Measurements from ENCODE around the gene THSD7A.

Gene THSD7A, protein sequence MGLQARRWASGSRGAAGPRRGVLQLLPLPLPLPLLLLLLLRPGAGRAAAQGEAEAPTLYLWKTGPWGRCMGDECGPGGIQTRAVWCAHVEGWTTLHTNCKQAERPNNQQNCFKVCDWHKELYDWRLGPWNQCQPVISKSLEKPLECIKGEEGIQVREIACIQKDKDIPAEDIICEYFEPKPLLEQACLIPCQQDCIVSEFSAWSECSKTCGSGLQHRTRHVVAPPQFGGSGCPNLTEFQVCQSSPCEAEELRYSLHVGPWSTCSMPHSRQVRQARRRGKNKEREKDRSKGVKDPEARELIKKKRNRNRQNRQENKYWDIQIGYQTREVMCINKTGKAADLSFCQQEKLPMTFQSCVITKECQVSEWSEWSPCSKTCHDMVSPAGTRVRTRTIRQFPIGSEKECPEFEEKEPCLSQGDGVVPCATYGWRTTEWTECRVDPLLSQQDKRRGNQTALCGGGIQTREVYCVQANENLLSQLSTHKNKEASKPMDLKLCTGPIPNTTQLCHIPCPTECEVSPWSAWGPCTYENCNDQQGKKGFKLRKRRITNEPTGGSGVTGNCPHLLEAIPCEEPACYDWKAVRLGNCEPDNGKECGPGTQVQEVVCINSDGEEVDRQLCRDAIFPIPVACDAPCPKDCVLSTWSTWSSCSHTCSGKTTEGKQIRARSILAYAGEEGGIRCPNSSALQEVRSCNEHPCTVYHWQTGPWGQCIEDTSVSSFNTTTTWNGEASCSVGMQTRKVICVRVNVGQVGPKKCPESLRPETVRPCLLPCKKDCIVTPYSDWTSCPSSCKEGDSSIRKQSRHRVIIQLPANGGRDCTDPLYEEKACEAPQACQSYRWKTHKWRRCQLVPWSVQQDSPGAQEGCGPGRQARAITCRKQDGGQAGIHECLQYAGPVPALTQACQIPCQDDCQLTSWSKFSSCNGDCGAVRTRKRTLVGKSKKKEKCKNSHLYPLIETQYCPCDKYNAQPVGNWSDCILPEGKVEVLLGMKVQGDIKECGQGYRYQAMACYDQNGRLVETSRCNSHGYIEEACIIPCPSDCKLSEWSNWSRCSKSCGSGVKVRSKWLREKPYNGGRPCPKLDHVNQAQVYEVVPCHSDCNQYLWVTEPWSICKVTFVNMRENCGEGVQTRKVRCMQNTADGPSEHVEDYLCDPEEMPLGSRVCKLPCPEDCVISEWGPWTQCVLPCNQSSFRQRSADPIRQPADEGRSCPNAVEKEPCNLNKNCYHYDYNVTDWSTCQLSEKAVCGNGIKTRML (N-terminal part only)

DNA sequence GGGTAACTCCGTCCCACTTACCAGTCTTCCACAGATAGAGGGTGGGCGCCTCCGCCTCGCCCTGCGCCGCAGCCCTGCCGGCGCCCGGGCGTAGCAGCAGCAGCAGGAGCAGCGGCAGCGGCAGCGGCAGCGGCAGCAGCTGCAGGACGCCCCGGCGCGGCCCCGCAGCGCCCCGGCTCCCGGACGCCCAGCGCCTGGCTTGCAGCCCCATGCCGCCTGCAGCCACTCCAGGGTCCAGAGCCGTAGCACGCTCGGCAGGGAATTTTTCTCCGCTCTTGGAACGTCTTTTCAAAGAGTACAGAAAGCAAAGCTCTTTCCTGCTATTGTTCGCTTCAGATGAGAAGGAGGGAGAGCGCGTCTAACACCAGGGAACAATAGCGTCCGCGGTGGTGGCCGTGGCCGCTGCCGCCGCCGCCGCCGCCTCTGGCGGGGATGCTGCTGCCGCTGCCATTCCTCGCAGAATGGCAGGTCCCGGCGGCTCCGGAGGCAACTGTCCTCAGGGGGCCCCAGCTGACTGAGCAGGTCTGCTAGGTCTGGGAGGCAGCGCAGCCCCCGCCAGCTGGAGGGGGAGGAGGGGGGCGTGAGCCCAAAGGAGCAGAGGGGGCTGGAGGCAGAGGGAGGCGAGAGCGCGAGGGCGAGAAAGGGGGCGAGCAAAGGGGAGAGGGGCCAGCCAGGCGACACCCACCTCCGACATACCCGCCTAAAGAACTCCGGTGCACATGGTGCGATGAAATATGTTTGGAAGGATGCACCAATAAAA is at the start of gene THSD7A:
Gene THSD7A (minus strand): TSS at position 463 of the 760 bp plus-strand sequence. CDS start 252 bp downstream, at position 211.
- DNase-seq (ENCODE audit: low spot score) = peak; percentile 52

DNA sequence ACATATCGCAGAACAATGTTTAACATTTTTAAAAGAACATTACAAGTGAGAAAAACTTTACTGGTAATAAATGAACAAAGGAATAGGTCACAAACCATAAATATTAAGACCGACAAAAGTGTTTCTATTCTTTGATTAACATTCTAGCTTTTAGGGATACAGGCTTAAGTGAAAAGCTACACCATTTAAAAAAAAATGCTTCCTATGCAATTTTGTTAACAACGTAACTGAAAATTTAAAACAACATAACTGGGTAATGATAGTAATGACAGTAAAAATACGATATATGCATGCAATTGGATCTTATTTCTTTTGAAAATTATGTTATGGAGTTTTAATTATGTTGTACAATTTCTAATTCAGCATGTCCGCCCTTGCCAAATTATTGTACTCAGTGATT is 49.7 kb upstream of the THSD7A start:
- no peak for DNase-seq (ENCODE audit: low spot score)

DNA sequence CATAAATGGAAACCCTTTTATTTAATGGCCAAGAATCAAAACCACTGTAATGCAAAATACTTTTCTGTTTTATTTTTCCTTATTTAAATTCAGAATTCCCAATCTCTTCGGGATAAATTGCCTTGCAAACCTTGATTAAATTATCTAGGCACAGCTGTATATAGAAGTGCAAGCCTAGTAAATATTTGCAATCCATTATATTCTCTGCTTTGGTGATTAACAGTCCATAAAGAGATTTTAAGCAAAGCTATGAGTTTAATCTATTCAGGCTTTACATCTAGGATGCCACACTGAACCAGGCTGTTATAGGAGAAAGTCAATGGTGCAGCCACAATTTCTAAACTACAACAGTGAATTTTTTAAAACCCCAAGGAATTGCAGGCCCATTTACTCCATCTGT is 43.6 kb upstream of the THSD7A start:
- DNase-seq (ENCODE audit: low spot score) = no peak

DNA sequence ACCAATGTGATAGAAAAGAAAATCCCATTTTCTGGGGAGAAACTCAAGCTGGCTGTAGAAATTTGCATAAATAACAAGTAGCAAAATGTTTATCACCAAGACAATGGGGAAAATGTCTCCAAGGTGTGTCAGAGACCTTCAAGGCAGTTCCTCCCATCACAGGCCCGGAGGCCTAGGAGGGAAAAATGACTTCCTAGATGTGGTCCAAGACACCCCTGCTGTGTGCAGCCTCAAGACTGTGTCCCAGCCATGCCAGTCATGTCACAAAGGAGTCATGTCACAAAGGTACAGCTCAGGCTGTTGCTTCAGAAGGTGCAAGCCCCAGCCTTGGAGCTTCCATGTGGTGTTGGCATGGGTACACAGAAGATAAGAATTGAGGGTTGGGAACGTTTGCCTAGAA is 33.7 kb upstream of the THSD7A start:
- DNase-seq (ENCODE audit: low spot score) = no peak

DNA sequence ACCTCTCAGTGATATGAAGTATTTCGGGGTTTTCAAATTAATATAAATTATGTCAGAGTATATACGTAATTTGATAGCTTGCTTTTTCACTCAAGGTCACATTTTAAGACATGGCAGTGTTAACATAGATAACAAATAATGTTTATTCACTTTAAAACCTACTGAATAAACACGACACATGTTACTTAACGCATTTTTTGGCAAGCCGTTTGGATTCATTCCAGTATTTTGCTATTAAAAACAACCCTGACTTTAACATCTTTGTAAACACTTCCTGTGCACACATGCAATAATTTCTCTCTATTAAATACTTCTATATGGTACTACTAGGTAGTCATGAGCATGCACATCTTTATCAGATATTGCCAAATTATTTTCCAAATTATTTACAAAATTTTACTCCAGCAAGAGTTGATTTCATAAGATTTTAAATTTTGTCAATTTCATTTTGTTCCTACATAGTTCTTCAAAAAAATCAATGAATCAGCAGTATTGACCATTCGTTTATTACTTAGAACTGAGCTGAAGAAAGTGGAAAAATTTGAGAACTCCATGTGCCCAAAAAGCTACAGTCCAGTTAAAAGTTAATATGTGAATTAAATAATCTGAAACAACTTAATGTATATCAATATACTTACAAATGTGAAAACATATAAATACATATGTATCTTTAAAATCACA is 26.8 kb upstream of the THSD7A start:
- no peak for DNase-seq (ENCODE audit: low spot score)

DNA sequence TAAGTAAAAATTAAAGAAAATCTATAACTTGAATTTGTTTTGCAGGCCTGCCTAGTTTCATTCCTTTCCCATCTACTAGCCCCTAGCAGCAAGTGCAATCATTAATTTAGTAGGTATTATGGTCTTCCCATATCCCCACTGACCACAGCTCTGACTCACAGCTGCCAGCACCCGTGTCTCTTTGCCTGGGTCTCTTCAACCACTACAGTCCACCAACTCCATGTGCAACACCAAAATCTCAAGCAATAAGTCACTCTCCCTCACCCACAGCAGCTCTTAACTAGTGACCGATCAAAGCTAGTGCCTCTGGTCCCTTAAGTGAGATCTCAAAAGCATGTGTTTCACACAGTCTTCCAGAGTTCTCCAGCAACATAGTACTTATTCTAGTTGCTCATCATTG is 26.0 kb upstream of the THSD7A start:
- DNase-seq (ENCODE audit: low spot score) = no peak

DNA sequence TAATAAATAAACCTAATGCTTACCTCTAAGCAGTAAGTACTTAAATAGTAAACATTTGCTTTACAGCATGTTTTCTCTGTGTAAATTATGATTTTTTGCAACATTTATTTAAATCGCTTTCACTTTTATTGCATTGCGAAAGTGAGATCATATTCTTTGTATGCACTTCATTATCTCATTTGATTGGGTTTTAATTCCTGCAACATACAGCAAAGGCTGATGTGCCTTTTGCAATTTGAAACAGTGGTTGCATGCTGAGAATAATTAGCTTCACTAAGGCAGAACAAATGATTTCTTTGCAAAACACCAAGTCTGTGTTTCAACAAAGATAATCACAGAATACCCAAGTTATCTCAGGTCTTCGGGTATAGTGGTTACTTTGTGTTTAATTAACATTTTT is 16.3 kb upstream of the THSD7A start:
- no peak for DNase-seq (ENCODE audit: low spot score)

DNA sequence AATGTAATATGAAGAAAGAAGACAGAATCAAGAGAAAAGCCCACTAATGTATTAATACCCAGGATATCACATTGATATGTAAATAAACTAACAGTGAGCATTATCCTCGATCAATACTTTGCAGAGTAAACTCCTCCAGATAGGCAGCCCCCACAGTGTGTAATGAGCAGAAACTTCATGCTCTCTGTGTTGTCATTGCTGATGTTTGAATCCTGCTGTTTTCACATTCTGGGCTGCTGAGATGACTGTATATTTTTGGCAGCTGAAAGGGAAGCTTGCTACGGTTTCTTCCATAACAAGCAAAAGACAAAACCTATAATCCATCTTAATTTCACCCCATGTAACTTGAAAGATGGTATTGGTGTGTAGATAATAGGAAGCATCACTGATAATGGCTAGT is 15.3 kb upstream of the THSD7A start:
- no peak for DNase-seq (ENCODE audit: low spot score)

DNA sequence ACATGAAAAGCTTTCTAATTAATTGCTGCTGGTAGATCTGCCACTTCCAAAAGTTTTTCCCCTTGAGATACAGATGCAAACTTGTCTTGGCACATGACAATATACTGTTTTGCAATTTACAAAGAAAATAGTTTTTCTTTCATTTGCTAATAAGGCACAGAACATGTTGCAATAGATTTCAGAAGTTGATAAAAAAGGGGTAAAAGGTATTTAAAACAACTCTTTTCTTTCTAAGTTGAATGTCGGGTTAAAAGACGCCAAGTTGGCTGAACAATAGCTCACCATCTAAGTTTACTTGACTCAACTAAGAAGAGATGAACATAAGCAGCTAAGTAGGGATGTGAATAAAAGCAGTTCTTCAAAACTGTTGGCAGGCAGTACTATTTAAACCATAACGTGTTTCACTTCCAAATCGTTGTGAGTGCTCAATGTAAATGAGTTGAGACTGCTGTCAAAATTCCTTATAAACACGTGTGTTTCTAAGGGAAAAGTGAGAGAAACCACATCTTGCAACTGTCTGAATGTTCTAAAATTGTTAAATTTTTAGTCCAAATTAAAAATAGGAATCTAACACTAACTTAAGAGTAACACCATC is 14.5 kb upstream of the THSD7A start:
- DNase-seq (ENCODE audit: low spot score) = no peak

DNA sequence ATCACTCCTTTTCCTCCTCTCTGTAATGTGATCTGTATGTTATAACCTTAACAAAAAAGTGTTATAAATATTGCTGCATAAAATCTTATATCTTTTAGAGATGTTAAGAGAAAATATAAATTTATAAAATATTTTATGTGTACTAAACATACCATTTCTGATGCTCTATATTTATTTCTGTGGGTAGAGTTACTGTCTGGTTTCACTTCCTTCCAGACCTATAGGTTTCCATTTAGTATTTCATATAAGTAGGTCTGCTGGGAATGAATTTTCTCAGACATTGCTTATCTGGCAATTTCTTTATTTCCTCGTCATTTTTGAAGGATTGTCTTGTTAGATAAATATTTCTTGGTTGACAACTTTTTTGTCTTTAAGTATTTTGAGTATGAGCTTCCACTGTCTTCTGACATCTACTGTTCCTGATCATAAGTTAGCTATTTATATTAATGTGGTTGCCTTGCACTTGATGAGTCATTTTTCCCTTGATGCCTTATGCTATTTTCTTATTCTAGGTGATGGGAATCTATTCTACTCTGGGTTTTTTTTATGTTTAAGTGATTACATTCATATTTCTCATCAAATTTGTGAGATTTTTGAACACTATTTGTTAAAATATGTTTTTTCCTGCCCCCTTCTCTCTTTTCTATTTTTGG is 11.2 kb upstream of the THSD7A start:
- no peak for DNase-seq (ENCODE audit: low spot score)

DNA sequence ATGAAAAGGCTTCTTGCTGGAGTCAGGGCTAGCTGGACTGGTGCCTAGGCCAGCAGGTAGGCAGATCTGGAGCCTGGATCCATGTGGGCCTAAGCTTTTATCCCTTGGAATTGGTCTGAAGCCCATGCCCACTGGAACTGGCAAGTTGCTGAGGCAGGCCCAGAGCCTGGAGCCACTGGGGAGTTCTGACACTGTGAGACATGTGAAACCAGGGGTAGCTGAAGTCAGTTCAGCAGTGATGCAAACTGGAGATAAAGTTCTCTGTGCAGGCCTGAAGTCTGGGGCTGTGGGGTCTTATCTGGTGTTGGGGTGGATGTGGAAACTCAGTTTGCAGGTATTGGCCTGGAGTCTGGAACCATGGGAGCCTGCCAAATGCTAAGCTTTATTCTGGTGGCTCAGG is 9.7 kb upstream of the THSD7A start:
- no peak for DNase-seq (ENCODE audit: low spot score)

DNA sequence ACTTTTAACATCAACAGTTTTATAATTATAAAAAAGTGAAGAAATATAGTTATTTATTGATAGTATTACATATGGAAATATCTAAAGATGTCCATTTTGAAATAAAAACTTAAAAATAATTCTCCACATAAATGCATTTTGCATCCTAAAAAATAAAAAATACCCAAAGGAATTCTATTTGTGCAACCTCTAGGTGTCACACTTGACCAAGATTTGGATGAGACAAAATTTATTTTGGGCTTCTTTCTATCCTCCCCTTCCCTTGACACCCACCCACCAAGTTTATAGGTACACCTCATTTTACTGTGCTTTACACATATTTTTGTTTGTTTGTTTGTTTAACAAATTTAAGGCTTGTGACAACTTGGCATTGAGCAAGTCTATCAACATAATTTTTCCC is 3.3 kb upstream of the THSD7A start:
- no peak for DNase-seq (ENCODE audit: low spot score)

DNA sequence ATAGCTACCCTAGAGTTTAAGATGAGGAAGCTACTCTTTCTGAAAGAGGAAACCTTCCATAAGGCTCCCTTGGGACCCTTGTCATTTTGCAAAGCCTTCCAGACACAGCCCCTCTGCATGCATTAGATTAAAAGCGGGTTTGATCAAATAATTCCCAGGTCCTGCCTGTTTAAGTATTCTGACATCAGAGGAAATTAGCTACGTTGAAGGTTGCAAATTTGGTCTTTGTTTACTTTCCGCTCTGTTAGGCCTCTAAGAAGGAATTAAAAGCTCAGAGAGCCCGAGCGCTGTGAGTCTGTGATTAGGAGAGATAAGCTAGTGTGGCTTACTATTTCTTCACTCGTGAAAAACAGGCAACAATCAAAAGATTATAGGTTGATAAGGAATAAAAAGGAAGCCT is 1.4 kb upstream of the THSD7A start:
- no peak for DNase-seq (ENCODE audit: low spot score)

DNA sequence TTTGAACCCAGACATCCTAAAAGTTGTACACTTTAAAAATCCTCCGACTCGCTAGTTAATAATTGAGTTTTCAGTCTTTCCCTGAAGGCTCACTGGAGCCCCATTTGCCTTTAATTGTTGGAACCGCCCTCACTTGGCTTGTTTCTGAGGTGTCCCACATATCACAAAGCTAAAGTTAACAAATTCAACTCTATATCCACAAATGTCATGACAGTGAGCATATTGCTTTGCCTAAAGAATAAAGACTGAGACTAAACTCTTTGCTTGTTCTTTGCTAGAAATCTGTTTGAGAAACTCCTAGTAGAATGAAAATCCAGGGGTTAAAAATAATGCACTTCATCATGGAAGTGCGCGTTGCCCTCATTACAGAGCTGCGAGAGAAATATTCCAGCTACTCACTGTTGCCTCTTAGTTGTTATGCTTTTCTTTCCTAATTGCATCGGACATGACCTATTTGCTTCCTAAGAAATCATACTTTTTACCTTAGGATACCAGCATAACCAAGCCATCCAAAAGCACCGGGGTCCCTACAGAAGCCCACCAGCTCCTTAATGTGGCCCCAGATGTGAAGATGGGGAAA is 752 bp downstream of the THSD7A start:
- peak; percentile 18 for DNase-seq (ENCODE audit: low spot score)

DNA sequence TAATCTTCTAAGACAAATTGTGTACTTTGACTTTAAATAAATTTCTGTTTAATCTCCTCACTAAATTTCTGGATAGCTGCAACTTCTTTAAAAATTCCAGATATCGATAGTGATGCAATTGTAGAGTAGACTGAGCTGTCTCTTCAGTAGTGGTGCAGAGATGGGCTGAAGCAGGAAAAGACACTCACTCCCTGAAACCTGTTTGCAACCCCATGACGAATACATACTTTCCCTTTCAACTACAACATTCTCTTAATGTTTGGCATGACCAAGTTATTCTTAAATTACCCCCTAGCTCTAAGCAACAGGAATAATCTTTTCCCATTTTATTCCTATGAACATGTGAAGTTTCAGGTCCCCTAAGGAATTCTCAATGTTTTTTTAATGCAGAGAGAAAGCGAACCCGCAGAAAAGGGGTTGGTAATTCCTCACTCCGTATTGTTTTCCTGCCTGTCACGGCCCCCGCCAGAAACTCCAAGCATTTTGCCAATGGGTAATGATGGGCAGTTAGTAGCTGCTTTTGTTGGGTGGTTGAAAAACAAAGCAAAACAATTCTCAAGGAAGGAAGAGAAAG is 1.3 kb downstream of the THSD7A start:
- DNase-seq (ENCODE audit: low spot score) = peak; percentile 44

DNA sequence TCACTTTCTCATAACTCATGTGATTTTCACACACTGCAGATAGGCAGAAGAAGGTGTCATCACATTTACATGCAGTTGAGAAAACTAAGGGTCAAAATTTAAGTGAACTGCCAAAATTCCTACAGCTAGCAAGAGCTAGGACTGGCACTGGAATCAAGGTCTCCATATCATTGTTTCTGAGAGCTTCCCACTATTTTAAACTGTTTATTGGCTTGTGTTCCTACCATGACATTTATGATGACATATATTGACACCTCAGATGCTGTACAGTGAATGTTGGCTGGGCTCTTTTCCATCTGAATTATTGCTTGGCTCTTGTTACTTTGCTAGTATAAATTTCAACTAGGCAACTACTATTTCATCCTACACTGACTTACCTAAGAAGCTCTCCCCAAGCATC is 2.0 kb downstream of the THSD7A start:
- DNase-seq (ENCODE audit: low spot score) = no peak

DNA sequence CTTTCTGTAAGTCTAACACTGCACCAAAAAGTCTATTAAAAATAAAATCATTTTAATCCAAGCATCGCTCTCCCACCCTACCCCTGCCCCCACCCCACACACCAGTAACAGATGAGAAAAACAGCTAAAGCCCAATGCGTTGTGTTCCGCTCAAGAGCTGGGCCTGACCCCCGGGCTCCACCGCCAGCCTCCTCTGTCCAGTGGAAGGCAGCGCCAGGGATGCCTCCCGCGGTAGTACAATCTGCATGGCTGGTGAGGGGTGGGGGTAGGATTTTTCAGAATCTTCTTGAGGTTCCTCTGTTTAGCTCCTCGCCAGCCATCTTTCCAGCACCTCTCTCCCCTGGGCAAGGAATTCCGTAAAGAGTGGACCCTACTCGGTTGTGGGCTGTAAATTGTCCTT is 12.1 kb downstream of the THSD7A start:
- no peak for DNase-seq (ENCODE audit: low spot score)

DNA sequence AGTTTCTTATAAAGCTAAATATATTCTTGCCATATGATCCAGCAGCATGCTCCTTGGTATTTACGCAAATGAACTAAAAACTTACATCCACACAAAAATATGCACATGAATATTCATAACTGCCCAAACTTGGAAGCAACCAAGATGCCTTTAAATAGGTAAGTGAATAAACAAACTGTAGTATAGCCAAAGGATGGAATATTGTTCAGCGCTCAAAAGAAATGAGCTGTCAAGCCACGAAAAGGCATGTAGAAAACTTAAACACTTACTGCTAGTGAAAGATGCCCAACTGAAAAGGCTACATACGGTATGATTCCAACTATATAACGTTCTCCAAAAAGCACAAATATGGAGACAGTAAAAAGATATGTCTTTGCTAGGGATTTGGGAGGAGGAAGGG is 12.7 kb downstream of the THSD7A start:
- no peak for DNase-seq (ENCODE audit: low spot score)

DNA sequence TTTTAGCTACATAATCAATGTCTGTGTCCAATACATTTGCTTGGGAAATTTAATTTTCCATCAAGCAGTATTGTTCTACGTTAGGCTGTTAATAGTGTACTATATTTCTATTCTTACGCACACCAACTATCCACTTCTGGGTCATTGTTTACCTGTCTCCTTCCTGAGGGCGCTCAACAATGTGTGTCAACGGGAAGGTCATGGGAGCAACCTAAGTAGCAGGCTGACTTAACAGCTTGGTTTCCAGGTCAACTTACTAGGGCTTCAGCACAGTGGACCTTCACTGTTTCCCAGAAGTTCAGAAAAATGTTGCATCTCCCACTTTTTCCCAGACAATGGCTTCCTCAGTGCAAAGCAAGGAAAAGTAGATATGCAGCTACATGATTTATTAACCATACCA is 13.7 kb downstream of the THSD7A start:
- no peak for DNase-seq (ENCODE audit: low spot score)
